Frontal cortex (tissue), 1 donor: Measurements from ENCODE around the gene MYL2. TPM values are rescaled to one million over a fixed set of nuclear protein-coding genes. Genes with fewer than 3 reads are reported as not detected.

ENCODE experiments used
- total RNA-seq: library from RNA; depleted of rRNA; stranded (reverse); fragments of >200 nt; gene quantifications from one replicate; pipeline ENCODE4 v1.2.3, GENCODE V29; 2014

MYL2 gene
- total RNA-seq, 1 donor from 2014 or later = not detected

Other genes with a start within 250 kb of the MYL2 start
- 7.3 TPM for gene HVCN1, start 231.5 kb downstream of the MYL2 start, total RNA-seq
- gene PPP1CC, start 177.7 kb downstream of the MYL2 start, total RNA-seq = 140 TPM
- gene CCDC63, start 73.6 kb downstream of the MYL2 start, total RNA-seq = not detected
- gene CUX2, start 113.6 kb upstream of the MYL2 start, total RNA-seq = 17.5 TPM